GM19463 (cell line): ENCODE data around the gene GATA5.
"Not testable (repeated sequence)": the region's sequence is repeated elsewhere in the genome, so short reads cannot be mapped to it uniquely, and the experiment has no call there.

Source experiments
- ATAC-seq: cut with Tn5 transposase; IDR thresholded peaks from one replicate; pipeline ENCODE4 v1.9.1; 2021; ENCODE audit warnings: mild to moderate bottlenecking, moderate library complexity; ENCODE audit not compliant: unreplicated experiment

GATA5 gene

GRCh38 chr20:62433658-62434497 lies 41.9 kb downstream of the GATA5 start:
- ATAC-seq: no peak

- ATAC-seq: no peak
These were observed 44.8 kb downstream of the GATA5 start for GRCh38 chr20:62430866-62431447.

GRCh38 chr20:62430311-62430853 lies 45.4 kb downstream of the GATA5 start:
- ATAC-seq: no peak

GRCh38 chr20:62429455-62430310 lies 46.1 kb downstream of the GATA5 start:
- no peak for ATAC-seq

- ATAC-seq: no peak
These were observed 47.1 kb downstream of the GATA5 start for GRCh38 chr20:62428396-62429295.

- no peak for ATAC-seq
These were observed 47.8 kb downstream of the GATA5 start for GRCh38 chr20:62428002-62428372.

GRCh38 chr20:62427172-62428001 lies 48.4 kb downstream of the GATA5 start, which contains the start of gene RBBP8NL:
Gene RBBP8NL, minus strand, starts transcription at chr20:62427539. Its CDS starts 7,892 bp downstream, at chr20:62419647.
- no peak for ATAC-seq

GRCh38 chr20:62426699-62427131 lies 49.1 kb downstream of the GATA5 start:
- ATAC-seq: no peak

- ATAC-seq: not testable (repeated sequence)
These were observed 49.8 kb downstream of the GATA5 start for GRCh38 chr20:62426059-62426348.

GRCh38 chr20:62425281-62426058 lies 50.3 kb downstream of the GATA5 start:
- no peak for ATAC-seq

GRCh38 chr20:62424249-62425107 lies 51.3 kb downstream of the GATA5 start:
- ATAC-seq: no peak

- no peak for ATAC-seq
These were observed 52.5 kb downstream of the GATA5 start for GRCh38 chr20:62423326-62423706.

- no peak for ATAC-seq
These were observed 53.0 kb downstream of the GATA5 start for GRCh38 chr20:62422636-62423325.

GRCh38 chr20:62421716-62421990 lies 54.1 kb downstream of the GATA5 start:
- no peak for ATAC-seq

GRCh38 chr20:62420846-62421715 lies 54.7 kb downstream of the GATA5 start:
- ATAC-seq: no peak

- ATAC-seq: no peak
These were observed 56.0 kb downstream of the GATA5 start for GRCh38 chr20:62419759-62420158.
